ENCODE measurements around the gene ATPAF1.
A peak's percentile ranks its signal among the peaks of the same experiment; 100 is the strongest.
"Not testable (repeated sequence)": the region's sequence is repeated elsewhere in the genome, so short reads cannot be mapped to it uniquely, and the experiment has no call there.

The ATPAF1 gene, protein sequence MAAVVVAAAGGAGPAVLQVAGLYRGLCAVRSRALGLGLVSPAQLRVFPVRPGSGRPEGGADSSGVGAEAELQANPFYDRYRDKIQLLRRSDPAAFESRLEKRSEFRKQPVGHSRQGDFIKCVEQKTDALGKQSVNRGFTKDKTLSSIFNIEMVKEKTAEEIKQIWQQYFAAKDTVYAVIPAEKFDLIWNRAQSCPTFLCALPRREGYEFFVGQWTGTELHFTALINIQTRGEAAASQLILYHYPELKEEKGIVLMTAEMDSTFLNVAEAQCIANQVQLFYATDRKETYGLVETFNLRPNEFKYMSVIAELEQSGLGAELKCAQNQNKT

DNA sequence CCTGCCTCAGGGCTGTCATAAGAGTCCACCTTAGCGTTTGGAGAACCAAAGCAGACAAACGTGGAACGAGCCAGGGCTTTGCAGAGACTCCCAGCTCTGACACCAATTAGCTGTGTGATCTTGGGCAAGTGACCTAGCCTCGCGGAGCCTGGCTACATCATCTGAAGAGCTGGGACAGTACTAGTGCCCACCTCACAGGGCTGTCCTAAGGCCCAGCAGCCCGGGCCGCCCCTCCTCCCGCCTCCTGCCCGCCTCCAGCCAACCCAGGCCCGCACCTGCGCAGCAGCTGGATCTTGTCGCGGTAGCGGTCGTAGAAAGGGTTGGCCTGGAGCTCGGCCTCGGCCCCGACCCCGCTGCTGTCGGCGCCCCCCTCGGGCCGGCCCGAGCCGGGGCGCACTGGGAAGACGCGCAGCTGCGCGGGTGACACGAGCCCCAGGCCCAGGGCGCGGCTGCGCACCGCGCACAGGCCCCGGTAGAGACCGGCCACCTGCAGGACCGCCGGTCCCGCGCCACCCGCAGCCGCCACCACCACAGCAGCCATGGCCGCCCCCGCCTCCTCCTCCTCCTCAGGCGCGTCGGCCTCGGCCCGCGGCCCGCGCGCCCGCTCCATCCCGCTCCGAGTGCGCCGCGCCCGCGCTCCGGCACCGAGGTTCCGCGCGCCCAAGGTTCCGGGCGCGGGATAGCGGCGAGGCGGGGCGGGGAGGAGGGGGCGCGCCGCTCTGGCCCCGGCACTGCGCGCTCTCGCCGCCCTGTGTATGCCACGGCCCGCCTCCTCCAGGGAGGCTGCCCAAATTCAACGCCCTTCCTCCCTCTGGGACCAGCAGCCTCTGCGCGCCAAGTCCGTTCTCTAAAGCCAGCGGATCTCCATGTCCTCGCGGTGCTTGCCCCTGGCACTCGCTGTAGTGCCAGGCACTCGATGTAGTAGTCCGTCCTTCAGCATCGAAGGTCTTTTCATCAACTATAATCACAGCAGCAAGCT is at the start of gene ATPAF1:
Gene ATPAF1 (minus strand): TSS at position 583 of the 979 bp plus-strand sequence. CDS start 42 bp downstream, at position 541.
- DNase-seq (ENCODE audit: low read depth), result peak; percentile 44

DNA sequence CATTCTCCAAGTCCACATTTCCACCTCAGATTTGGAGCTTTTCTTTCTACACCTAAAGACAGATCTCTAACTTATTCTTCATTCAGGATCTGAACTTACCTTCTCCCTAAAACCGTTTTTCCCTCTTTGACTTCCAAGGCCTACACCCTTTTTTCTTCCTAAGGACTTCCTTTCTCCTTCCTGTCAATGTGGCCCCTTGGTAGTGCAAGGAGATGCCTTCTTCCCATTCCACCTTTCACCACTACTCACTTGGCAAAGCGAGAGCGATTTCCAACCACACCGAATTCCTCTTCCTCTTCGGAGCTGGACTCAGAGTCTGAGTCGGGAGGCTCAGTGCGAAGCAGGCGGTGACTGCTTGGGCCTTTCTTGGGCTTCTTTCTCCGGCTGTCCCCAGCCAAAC is 49.5 kb upstream of the ATPAF1 start:
- no peak for DNase-seq (ENCODE audit: low read depth)

DNA sequence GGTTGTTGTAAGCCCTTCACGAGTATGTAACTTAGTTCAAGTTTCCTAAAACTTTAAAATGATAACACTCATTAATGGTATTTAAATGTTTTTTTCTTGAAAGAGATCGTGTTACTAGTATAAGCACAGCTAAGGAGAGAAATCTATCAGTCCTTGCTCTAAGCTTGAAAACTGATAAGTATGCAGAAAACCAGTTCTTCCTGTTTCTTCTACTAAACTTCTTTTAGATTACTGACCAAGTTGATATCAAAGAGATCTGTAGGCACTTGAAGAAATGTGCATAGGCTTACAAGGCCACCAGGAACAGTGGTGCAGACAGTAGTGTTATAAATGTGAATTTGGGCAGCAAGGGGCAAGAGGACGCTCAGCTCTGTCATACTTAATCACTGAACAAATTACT is 46.8 kb upstream of the ATPAF1 start:
- DNase-seq (ENCODE audit: low read depth), result no peak

DNA sequence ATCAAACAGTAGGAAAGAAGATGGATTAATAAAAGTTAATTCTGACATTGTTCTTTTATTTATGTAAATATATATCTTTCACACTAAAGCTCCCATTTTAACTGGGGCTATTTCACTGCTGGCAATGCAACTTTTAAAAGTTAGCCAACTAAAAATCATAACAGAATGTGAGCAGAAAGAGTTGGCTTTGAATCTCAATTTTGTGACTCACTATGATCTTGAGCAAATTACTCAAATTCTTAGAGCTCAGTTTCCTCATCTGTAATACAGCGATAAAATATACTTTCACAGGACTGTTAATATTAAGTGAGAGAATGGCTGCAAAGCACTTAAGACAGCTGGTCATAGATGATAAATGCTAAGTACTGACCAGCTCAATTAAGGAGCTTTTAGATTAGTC is 40.0 kb upstream of the ATPAF1 start:
- no peak for DNase-seq (ENCODE audit: low read depth)

DNA sequence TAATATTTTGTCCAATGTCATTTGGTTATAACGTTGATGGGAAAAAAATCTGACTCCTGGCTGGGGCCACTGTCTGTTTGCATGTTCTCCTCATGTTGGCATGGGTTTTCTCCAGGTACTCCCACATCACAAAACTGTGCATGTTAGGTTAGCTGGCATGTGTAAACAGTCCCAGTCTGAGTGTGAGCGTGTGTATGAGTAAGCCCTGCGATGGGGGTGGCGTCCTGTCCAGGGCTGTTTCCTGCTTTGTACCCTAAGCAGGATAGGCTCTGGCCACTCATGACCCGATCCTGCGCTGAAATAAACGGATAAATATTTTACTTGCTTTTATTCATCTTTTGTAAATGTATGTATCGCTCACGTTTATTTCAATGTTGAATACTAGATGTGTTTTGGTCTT is 37.2 kb upstream of the ATPAF1 start:
- DNase-seq (ENCODE audit: low read depth), result no peak

DNA sequence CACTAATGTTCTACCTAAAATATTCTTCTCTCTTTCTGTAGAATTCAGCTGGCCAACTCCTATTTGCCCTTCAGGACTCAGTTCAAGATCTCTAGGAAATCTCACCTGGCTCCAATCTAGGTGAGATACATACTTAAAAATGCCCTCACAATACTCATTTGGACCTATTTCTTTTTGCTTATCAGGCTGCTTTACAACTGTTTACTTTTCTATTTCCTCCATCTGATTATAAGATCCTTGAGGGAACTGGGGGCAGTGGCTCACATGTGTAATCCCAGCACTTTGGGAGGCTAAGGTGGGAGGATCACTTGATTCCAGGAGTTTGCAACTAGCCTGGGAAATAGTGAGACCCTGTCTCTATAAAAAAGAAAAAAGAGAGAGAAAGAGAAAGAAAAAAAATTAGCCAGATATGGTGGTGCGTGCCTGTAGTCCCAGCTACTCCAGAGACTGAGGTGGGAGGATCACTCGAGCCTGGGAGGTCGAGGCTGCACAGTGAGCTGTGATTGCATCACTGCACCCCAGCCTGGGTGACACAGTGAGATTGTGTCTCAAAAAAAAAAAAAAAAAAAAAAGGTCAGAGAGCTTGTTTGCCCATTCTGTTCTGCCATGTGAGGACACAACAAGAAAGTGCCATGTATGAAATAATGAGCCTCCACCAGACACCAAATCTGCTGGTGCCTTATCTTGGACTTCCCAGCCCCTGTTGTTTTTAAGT is 35.9 kb upstream of the ATPAF1 start:
- no peak for DNase-seq (ENCODE audit: low read depth)

DNA sequence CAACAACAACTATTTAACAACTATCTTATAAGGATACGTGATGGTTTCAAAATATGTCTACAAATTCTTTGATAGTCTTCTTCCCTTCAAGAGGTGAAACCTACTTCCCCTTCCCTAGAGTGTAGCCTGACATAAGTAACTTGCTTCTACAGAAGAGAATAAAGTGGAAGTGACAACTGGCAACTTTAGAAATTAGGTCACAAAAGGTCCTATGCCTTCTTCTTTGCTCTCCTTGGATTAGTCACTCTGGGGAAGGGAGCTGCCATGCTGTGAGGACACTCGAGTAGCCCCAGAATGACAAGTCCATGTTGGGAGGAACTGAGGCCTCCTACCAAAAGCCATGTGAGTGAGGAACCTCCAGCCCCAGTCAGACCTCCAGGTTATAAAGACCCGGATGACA is 31.5 kb upstream of the ATPAF1 start:
- DNase-seq (ENCODE audit: low read depth), result no peak

DNA sequence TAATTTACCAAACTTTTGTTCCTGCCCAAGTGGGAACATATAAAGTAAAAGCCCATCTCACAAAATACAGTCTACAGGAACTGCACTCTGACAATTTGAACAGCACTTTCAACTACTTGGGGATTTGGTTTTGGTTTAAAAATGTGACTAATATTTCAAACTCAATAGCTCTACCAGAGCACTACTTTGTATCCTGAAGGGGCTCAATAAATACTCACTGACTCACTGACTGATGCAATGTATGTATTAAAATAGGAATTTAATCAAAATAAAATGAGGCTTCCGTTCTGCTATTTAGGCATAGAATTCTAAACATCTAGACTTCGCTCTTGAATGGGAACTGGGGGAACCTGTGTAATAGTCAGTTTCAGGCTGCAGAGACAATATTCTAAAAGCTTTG is 28.9 kb upstream of the ATPAF1 start:
- no peak for DNase-seq (ENCODE audit: low read depth)

DNA sequence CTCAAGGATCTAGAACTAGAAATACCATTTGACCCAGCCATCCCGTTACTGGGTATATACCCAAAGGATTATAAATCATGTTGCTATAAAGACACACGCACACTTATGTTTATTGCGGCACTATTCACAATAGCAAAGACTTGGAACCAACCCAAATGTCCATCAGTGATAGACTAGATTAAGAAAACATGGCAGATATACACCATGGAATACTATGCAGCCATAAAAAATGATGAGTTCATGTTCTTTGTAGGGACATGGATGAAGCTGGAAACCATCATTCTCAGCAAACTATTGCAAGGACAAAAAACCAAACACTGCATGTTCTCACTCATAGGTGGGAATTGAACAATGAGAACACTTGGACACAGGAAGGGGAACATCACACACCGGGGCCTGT is 26.5 kb upstream of the ATPAF1 start:
- not testable (repeated sequence) for DNase-seq (ENCODE audit: low read depth)

DNA sequence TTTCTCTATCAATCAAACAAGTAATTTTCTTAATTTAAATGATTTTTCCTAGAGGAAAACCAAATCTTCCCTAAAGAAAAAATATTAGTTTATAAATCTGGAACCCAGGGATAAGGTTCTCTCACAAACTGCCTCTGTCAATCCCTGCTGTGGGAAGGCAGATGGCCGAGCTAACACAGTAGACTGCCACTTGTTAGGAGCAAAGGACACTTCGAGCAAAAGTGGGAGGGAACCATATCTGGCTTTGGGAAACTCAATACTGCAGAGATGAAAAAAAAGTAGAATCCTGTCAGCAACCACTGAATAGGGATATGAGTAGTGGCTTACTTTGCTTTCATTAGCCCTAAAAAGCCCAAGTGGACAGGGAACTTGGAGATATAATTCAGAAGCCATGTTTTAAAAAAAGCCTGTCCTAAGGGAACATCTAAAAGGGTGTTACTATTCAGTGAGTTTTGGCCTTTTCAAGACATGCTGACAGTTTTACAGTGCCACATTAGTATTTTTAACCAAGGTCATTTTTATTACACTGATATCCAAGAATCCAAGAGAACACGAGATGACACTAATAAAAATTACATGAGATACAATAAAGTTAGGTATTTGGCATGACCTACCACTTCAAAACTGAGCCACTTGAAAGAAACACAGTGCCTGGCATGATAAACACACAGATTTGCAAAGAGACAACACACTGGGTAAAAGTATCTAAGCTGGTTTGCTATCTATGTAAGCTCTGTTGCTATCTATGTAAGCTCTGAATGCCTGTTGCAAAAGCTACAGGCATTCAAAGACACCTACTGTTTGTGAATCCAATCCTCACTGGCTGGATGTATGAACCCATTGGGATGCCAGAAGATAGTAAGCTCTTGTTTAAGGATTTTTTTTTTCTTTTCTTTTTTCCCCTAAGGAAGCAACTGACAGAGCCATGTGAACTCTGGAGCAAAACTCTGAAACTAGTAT is 24.9 kb upstream of the ATPAF1 start:
- no peak for DNase-seq (ENCODE audit: low read depth)

DNA sequence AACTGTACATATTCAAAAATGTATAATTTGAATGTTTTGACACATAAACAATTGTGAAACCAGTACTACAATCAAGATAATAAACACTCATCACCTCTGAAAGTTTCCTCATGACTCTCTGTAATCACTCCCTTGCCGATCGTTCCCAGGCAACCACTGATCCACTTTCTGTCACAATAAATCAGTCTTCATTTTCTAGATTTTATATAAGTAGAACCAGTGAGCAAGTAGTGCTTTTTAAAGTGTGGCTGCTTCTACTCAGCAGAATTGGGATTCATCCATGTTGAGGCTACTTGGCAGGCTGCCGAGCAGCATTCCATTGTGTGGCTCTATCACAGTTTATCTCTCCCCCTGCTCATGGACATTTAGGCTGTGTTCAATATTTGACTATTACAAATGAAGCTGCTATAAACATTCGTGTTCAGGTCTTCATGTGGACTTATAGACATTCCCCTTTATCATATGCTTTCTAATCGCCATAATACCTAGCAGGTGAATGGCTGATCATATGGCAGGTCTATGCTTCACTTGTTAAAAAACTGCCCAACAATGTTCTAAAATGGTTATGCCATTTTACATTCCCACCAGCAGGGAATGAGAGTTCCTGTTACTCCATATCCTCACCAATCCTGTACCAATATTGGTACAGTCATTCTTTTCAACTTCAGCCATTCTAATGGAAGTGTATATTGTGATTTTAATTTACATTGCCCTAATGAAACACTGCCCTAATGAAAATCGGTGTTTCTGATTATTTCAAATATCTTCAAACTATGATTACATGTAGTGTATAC is 24.0 kb upstream of the ATPAF1 start:
- DNase-seq (ENCODE audit: low read depth), result no peak

DNA sequence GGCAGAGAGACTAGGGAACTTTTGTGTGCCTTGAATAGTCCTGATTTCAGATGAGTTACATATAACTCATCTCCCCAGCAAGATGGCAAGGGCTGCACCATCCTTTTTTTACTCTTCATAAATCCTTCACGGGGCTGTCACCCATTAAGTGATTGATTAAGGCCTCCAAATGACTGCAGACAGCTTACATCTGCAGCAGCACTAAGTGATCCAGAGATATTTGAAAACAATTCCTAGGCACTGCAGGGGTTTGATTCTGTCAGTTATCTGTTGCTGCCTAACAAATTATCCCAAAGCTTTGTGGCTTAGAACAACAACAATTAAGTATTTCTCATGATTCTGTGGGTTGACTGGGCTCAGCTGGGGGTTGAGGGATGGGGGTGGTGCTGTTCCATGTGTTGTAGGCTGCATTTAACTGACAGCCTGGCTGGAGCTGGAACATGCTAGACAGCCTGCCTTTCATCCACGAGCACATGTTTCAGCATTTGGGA is 22.8 kb upstream of the ATPAF1 start:
- DNase-seq (ENCODE audit: low read depth), result no peak

DNA sequence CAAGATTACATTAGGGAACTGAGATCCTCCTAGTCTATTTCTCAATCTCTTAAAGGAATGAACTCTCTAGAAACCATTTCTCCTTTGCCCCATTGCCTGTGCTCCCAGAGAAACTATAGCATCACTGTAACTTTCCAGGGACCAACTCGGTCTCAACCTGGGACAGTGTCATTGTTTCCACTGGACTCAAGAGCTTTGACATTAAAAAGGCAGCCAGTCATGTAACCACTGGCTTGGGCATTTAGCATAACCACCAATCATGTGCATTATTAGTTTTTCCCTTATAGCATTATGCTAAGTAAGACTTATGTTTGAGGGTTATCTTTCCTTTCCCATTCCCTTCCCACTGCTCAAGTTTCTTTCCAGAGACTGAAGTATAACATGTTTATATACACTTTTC is 21.7 kb upstream of the ATPAF1 start:
- DNase-seq (ENCODE audit: low read depth), result no peak

DNA sequence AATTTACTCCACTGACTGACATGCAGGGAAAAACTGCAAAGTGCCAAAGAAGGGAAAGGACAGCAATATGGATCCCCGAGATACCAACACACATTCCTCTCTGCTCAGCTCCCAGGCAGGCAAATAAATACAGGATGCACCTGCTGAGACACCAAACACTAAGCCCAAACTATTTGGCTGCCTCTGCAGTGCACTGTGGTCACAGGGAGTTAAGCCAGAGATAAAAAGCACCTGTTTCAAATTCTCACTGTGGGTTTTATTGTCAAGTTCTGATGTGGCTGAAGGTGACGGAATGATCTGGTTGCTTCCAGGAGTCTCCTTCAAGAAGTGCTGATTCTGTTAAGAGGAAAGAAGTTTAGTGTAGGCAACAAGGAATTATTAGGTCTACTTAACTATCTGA is 21.2 kb upstream of the ATPAF1 start:
- no peak for DNase-seq (ENCODE audit: low read depth)

DNA sequence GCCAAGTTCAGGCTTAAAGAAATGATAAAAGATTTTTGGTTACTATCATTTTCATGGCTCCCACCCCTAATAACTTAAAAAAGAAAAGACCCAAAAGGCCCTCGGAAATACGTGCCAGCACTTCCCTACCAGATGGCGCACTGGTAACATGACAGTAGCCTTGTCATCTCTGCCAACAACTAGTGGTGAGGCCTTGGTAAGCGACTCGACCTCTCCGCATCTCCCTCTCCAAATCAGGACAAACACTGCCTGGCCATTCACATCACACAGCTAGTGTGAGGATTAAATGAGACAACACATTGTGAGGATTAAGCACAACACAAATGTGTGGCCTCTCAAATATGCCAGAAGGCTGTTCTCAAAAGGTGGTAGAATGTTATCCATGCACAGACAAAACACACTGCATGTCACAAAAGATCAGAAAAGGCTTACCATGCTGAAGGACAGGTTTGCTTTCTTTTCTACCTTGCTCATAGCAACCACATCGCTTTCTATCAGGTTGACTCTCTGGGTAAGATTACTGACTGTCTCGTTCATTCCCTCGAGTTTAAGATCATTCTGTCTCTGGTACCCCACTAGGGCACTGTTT is 19.9 kb upstream of the ATPAF1 start:
- no peak for DNase-seq (ENCODE audit: low read depth)

DNA sequence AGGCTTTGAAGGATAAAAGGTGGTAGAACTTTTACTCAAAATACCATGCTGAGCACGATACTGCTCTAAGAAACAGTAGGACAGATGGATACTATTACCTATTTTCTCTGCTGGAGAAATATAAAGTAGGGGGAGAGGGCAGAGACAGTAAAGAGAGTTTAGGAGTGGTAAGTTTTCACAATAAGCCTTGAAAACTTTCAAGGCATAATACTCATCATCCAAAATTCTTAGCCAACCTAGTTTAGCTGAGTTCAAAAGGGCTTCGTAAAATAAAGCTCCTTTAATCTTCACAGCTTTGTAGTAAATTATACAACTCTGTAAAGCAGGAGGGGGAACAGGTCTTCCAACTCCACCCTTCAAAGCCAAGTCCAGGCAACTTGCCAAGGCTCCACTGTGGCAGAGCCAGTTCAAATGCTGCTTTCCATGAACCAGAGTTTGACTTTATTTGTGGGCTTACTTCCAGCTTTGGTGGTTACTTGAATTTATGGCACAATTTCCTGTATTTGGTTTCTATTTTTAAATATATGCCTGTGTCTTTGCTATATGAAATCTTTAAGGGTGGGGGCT is 19.0 kb upstream of the ATPAF1 start:
- DNase-seq (ENCODE audit: low read depth), result no peak

DNA sequence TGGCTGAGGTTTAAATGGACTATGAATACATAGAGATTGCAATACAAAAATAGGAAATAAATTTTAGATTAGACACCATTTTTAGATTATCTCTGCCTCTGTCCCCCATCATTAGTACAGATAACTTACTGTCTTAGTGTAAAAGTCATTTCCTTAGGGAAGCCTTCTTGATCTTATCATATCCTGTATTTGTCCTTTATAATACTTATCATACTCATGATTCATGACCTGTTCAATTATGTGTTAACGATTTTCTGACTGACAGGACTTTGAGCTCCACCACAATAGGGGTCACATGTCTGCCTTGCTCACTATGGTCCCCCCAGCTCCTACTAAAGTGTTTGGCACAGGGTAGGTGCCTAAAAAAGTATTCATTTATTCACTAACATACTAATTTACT is 18.1 kb upstream of the ATPAF1 start:
- DNase-seq (ENCODE audit: low read depth), result no peak

DNA sequence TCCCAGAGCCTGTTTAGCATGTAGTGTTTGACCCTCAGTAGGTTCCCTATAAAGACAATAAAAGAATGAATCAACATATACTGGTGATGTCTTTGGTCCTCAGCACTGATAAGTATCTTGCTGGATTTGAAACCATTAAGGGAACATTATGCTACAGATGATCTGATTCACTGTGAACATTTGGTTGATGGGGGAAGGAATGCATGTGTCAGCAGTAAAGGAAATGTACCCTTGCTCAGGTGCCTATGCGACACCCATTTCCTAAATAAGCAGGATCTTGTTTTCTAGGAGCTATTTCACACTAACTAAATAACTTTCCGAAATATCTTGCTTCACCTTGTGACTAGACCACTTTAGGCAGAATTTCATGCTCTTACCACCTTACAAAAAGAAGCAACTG is 16.5 kb upstream of the ATPAF1 start:
- no peak for DNase-seq (ENCODE audit: low read depth)

DNA sequence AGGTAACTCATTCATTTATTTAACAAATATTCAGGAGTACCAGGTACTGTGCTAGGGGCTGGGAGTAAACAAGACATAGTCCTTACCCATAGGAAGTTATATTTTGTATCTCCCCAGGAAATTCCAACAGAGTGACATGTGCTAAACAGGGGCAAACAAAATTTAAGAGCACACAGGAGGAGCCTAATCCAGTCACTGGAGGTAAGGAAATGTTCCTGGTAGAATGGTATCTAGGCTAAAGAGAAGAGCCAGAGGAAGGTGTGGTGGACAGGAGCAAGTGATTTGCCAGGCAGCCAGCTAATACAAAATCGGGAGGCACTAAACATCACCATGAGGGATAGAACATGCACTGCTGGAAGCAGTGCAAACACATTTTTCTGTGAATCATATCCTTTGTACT is 13.9 kb upstream of the ATPAF1 start:
- no peak for DNase-seq (ENCODE audit: low read depth)

Measured in activated T-helper 9 cell treated with anti-CD3 and anti-CD28 coated beads, Interleukin-2, amount 50 U/mL, for 16 hours (primary cell).